Activated naive CD4-positive, alpha-beta T cell treated with anti-CD3 and anti-CD28 coated beads, Interleukin-2, amount 50 U/mL, for 72 hours (primary cell): Measurements from ENCODE around the gene ACO2. TPM values are rescaled to one million over a fixed set of nuclear protein-coding genes. Genes with fewer than 3 reads are reported as not detected.

Source experiments
- ATAC-seq, 2 donors: fragments of 150-1000 bp; cut with Tn5 transposase; 2 replicates each; pipeline ENCODE4 v1.10.0; 2021; ENCODE audit warnings: mild to moderate bottlenecking in 2 of 2, moderate library complexity in 2 of 2
- DNase-seq, 2 donors: peaks; one replicate each; pipeline ENCODE4 v3.0.0; 2021 to 2022; ENCODE audit warnings: low spot score in 2 of 2
- H3K27ac Mint-ChIP-seq, 2 donors: one replicate each; pipeline ENCODE4 v1.8.0; 2022; ENCODE audit warnings: mild to moderate bottlenecking in 2 of 2, mixed read lengths in 2 of 2
- H3K36me3 Mint-ChIP-seq, 2 donors: one replicate each; pipeline ENCODE4 v1.8.0; 2022; ENCODE audit warnings: mixed read lengths in 2 of 2
- H3K9me3 Mint-ChIP-seq, 2 donors: one replicate each; pipeline ENCODE4 v1.8.0; 2022; ENCODE audit warnings: mixed read lengths in 2 of 2
- total RNA-seq, 2 donors: library from RNA; stranded (reverse); gene quantifications; one replicate each; pipeline ENCODE4 v1.2.3, GENCODE V29; 2022

The ACO2 gene
- total RNA-seq, 2 donors from 2014 or later = 100.0 to 112 TPM

DNA sequence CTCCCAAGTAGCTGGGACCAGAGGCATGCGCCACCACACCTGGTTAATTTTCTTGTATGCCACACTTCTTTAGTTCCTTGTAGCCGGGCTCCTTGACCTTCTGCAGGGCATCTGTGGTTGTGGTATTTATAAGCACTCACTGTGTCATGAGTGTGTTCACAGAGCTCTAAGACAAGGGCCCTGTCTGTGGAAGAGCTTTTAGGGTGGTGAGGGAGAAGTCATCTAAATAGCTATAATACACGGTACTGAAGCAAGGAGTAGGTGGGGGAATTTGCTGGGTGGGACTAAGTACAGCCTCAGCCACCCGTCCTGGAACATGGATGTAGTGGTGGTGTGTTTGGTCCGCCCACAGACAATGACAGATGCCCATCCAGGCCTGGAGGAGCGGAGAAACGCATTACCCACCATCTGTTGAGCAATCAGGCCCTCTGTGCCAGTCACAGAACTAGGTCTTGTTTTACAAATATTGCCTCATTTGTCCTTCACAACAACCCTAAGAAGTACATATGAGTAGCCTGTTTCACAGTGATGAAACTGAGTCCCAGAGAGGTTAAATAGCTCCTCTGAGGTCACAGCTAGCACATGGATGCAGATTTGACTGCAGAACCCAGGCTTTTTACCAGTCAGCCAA lies 10.1 kb downstream of the ACO2 start:
- no peaks in the 10 kb centered on the region for H3K36me3 Mint-ChIP-seq
- no peaks in the 10 kb centered on the region for H3K9me3 Mint-ChIP-seq
- peak; percentile 13 to 39 for ATAC-seq
- no peak for DNase-seq
- H3K27ac Mint-ChIP-seq = no peak overlapping the region

GRCh38 chr22:41479671-41480396 lies 10.9 kb downstream of the ACO2 start:
- ATAC-seq (no peak), DNase-seq (no peak)
- no peaks in the 10 kb centered on the region for H3K9me3 Mint-ChIP-seq
- H3K27ac Mint-ChIP-seq = peak overlapping the region in 1 of 2 donors; percentile 60
- H3K36me3 Mint-ChIP-seq = no peaks in the 10 kb centered on the region

DNA sequence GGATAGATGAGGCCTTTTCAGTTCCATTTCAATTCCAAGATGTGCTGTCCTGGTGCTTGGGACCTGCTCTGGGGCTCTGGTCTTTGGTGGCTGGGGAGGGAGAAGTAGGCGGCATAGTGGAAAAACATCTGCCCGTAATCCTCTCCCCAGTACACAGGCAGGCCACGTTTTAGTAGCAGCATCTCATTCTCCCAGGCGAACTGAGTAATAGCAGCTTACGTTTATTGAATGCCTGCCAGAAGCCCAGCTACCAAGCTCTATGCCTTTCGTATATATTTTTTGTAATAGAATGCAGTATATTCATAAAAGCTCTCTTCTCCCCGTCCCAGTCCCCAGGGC lies 11.4 kb downstream of the ACO2 start:
- ATAC-seq (no peak), DNase-seq (no peak)
- H3K27ac Mint-ChIP-seq = peak overlapping the region; percentile 25 to 75
- no peaks in the 10 kb centered on the region for H3K36me3 Mint-ChIP-seq
- no peaks in the 10 kb centered on the region for H3K9me3 Mint-ChIP-seq

DNA sequence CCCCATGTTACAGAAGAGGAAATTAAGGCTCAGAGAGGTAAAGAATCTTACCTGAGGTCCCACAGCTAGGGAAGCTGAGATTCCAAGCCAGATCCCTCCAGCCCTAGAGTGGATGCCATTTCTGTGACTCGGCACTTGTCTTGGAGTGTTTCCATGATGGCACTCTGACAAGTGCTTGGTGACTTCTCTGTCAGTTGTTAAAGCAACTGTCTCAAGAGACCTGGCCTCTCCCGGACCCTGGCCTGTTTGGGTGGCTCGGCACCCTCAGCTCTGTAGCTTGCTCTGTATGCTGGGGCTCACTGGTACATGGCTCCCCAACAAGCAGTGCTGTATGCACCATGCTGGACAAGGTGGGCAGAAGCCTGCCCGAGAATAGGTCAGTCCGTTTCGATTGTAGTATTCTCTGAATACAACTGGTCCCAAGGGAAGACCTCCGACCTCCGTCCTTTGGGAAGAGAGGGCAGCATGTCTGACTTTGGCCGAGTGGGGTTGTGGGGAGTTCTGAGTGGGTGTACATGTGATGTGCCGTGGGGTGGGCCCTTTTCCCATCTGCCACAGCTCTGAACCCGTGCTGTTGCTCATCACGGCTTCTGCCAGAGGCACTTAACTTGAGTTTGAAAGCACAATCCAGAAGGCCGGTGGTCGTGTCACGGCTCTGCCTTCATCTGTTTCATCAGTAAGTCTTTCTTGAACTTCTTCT lies 12.4 kb downstream of the ACO2 start:
- no peak for ATAC-seq
- Mint-ChIP-seq H3K36me3 (no peaks in the 10 kb centered on the region), H3K27ac (peak overlapping the region; percentile 26 to 60), H3K9me3 (no peaks in the 10 kb centered on the region)
- DNase-seq = no peak

- no peaks in the 10 kb centered on the region for H3K36me3 Mint-ChIP-seq
- H3K27ac Mint-ChIP-seq = peak overlapping the region; percentile 26 to 60
- no peak for DNase-seq
Observed at GRCh38 chr22:41481925-41482318, 13.0 kb downstream of the ACO2 start.

GRCh38 chr22:41482319-41482935 lies 13.5 kb downstream of the ACO2 start:
- H3K9me3 Mint-ChIP-seq = no peaks in the 10 kb centered on the region
- no peak for DNase-seq
- H3K36me3 Mint-ChIP-seq = no peaks in the 10 kb centered on the region
- peak in 1 of 2 donors; percentile 37 for ATAC-seq
- peak overlapping the region; percentile 26 to 60 for H3K27ac Mint-ChIP-seq

More at GRCh38 chr22:41481925-41482318, 13.0 kb downstream of the ACO2 start:
- no peak for ATAC-seq
- no peaks in the 10 kb centered on the region for H3K9me3 Mint-ChIP-seq

DNA sequence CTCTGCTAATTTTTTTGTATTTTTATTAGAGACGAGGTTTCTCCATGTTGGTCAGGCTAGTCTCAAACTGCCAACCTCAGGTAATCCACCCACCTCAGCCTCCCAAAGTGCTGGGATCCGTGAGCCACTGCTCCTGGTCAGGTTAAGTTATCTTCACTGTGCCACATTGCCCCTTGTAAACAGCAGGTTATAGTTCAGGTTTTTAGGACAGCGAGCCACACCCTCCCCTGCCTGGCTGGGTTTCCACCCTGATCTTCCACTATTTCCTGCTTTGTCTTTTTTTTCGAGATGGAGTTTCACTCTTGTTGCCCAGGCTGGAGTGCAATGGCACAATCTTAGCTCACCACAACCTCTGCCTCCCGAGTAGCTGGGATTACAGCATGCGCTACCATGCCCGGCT lies 16.1 kb downstream of the ACO2 start:
- DNase-seq (no peak), ATAC-seq (no peak)
- Mint-ChIP-seq H3K9me3 (no peaks in the 10 kb centered on the region), H3K27ac (no peak overlapping the region), H3K36me3 (no peaks in the 10 kb centered on the region)

- Mint-ChIP-seq H3K36me3 (no peaks in the 10 kb centered on the region), H3K27ac (peak overlapping the region; percentile 4 to 70), H3K9me3 (no peaks in the 10 kb centered on the region)
- ATAC-seq = no peak
- no peak for DNase-seq
Observed at GRCh38 chr22:41487037-41487935, 18.4 kb downstream of the ACO2 start.

DNA sequence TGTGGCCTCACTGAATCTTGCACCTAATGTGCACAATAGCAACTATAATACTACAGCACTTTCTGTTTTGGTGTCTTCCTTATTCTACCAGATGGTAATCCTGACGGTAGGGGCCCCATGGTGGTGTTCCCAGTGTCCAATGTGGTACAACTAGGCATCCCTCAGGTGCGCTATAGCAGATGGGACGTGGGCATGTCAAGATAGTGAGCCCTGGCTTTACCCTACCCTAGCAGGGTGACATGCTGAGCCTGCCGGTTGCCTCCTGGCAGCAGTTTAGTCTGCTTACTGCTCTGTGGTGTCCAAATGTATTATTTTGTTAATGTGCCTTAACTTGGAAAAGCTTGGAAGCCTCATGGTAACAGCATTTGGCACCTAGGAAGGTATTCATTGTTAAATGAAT lies 19.2 kb downstream of the ACO2 start:
- DNase-seq (no peak), ATAC-seq (no peak)
- Mint-ChIP-seq H3K36me3 (no peaks in the 10 kb centered on the region), H3K9me3 (no peaks in the 10 kb centered on the region), H3K27ac (no peak overlapping the region)

DNA sequence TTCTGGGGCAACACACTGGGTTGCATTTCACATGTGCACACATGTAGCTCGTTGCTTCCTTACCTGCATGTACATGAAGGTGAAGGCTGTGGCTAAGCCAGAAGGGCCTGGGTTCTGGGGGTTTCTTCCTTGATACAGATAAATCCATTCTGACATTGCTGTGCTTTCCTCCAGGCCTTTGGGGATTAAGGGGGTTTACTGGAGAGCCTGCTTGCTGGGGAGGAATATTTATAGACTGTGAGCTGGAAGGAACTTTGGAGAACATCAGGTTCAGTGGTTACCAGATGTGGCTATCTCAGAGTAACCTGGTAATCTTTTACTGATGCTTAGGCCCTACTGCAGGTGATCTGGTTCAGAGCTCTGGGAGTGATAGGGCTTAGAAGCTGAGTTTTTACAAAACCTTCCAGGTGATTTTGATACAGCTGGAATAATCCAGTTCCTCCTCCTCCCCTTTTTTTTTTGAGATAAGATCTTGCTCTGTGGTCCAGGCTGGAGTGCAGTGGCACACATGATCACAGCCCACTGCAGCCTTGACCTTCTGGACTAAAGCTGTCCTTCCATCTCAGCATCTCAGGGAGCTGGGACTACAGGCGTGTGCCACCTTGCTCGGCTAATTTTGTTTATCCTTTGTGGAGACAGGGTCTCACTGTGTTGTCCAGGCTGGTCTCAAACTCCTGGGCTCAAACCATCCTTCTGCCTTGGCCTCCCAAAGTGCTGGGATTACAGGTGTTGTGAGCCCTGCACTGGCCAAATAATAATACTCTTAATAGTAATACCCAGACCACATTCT lies 19.9 kb downstream of the ACO2 start:
- no peak for DNase-seq
- Mint-ChIP-seq H3K9me3 (no peaks in the 10 kb centered on the region), H3K27ac (peak overlapping the region in 1 of 2 donors; percentile 78), H3K36me3 (no peaks in the 10 kb centered on the region)
- ATAC-seq = no peak

GRCh38 chr22:41491374-41492100 lies 22.6 kb downstream of the ACO2 start:
- ATAC-seq = no peak
- no peaks in the 10 kb centered on the region for H3K36me3 Mint-ChIP-seq
- H3K27ac Mint-ChIP-seq = peak overlapping the region; percentile 23 to 51
- no peaks in the 10 kb centered on the region for H3K9me3 Mint-ChIP-seq
- no peak for DNase-seq

GRCh38 chr22:41498303-41498835 lies 29.5 kb downstream of the ACO2 start:
- no peak for ATAC-seq
- Mint-ChIP-seq H3K27ac (no peak overlapping the region), H3K36me3 (no peaks in the 10 kb centered on the region), H3K9me3 (no peaks in the 10 kb centered on the region)
- no peak for DNase-seq

DNA sequence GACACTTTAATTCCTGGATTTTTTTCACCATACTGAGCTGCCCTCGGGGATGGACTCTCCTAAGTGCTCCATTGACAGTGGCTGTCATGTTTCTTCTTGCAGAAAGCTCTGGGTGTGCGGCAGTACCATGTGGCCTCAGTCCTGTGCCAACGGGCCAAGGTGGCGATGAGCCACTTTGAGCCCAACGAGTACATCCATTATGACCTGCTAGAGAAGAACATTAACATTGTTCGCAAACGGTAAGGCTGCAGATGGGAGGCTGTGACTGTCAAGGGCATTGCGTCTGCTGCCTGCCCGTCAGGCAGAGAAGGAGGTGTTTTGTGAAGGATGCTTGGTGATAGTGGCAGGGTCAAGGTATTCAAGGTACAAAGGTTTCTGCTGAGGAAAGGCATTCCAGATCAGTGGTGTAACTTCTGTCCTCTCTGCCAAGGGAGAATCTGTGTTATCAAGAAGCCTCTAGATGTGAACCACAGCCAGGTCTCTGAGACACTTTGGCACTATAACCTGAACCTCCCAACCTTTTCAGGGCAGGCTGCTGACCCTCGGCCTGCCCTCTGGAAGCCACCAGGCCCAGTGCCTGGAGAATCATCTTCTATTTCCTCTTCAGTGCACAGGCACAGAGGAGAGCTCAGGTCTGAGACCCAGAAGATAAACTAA lies 30.8 kb downstream of the ACO2 start:
- DNase-seq (no peak), ATAC-seq (no peak)
- Mint-ChIP-seq H3K27ac (no peak overlapping the region), H3K36me3 (no peaks in the 10 kb centered on the region), H3K9me3 (no peaks in the 10 kb centered on the region)

DNA sequence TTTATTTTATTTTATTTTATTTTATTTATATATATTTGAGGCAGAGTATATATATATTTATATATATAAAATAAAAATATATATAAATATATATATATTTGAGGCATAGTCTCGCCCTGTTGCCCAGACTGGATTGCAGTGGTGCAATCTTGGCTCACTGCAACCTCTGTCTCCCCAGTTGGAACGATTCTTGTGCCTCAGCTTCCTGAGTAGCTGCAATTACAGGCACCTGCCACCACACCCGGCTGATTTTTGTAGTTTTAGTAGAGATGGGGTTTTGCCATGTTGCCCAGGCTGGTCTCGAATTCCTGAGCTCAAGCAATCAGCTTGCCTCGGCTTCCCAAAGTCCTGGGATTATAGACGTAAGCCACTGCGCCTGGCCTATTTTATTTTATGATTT lies 31.4 kb downstream of the ACO2 start:
- ATAC-seq = no peak
- H3K36me3 Mint-ChIP-seq = no peaks in the 10 kb centered on the region
- H3K27ac Mint-ChIP-seq = no peak overlapping the region
- no peaks in the 10 kb centered on the region for H3K9me3 Mint-ChIP-seq
- DNase-seq = no peak
